GM18511 (cell line): ENCODE results near the gene PLAAT5.

Experiments
- ATAC-seq: cut with Tn5 transposase; IDR thresholded peaks from one replicate; pipeline ENCODE4 v1.9.1; 2021; ENCODE audit warnings: mild to moderate bottlenecking, moderate library complexity; ENCODE audit not compliant: unreplicated experiment

The PLAAT5 gene

GRCh38 chr11:63516109-63516508, 25.1 kb upstream of the PLAAT5 start:
- no peak for ATAC-seq

DNA sequence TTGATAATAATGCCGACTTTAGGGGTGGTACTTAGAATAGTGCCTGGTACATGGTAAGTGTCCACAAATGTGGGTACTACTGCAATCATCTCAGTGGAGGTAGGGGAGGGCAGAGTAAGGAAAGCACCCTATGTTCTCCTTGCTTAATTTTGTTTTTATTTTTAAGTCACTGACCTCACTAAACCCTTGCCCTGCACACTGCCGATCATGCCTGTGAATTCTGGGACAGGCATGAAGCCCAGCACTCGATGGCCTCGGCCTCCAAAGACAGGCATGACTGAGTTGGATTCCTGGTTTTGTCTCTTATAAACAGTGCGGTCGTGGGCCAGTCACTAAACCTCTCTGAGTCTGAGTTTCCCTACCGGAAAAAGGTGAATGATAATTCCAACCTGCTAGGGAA, 21.8 kb upstream of the PLAAT5 start:
- no peak for ATAC-seq

GRCh38 chr11:63511048-63511748, 20.2 kb upstream of the PLAAT5 start:
- no peak for ATAC-seq

GRCh38 chr11:63510360-63511047, 19.5 kb upstream of the PLAAT5 start:
- no peak for ATAC-seq

GRCh38 chr11:63508745-63509144, 17.8 kb upstream of the PLAAT5 start:
- ATAC-seq, result no peak

DNA sequence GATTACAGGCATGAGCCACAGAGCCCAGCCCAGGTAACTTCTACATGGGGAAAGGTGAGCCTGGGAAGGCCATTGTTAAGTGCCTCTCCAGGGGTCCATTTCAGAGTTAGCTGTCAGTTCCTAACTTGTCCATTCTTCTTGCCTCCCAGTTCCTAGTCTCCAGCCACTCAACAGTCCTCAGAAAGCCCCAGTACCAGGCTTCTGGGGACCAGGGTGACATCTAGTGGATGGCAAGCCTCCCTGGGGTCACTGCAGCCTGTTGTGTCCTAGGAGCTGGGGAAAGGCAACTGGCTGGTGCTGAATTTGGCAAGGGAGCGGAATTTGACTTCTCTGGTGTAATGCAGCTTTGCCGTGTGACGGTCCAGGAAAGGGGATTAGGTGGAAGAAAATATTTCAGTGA, 17.0 kb upstream of the PLAAT5 start:
- no peak for ATAC-seq

GRCh38 chr11:63507511-63507910, 16.5 kb upstream of the PLAAT5 start:
- no peak for ATAC-seq

DNA sequence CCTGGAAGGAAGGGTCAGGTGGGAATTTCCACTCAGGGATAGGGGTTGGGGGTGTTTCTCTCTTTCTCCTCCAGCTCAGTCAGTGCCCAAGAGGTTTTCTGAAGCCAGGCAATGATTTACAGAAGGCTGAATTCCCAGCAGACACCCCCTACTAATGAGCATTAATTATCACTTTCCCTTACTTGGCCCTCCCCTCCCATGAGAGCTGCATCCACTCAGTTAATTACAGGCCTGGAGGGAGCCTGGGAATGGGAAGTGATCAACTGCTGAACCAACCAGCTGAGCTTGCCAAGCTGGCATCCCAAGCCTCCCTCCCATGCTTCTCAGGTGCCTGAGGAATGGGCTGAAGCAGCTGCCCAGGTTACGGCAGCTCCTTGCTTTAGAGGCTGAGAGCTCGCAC, 15.9 kb upstream of the PLAAT5 start:
- ATAC-seq, result no peak

DNA sequence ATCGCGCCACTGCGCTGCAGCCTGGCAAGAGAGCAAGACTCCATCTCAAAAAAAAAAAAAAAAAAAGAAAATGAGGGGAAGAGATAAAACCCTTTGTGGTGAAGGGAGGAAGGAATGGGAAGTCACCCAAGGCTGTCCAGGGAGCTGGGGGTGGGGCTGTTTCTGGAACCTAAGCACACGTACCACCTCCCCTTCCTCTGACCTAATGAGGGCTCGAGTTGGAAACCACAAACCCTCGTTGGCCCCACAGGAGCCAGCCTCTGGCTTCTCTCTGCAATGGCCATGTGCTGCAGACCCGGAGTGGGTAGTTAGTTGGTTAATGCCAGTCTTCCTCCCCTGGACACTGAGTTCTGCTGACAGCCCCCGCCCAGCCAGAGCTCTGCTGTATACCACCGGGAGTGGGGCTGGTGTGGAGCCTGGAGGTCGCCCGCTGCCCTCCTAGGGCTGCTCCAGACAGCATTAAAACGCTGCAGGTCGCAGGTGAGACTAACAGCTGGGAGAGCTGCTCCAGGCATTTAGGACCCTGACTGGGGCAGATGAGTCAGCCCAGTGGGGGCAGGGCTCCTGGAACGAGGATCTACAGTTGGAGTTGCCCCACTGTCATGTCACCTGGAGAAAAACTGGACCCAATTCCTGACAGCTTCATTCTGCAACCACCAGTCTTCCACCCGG, 15.0 kb upstream of the PLAAT5 start, which contains the start of gene LGALS12:
TSS of gene LGALS12 (plus strand) at position 228 of the 672 bp plus-strand sequence. CDS start at position 603, 375 bp downstream.
- no peak for ATAC-seq

- ATAC-seq, result no peak
Measured at GRCh38 chr11:63504933-63505586, 14.1 kb upstream of the PLAAT5 start.

- no peak for ATAC-seq
Measured at GRCh38 chr11:63504054-63504453, 13.1 kb upstream of the PLAAT5 start.

- ATAC-seq, result no peak
Measured at GRCh38 chr11:63503492-63503891, 12.5 kb upstream of the PLAAT5 start.

DNA sequence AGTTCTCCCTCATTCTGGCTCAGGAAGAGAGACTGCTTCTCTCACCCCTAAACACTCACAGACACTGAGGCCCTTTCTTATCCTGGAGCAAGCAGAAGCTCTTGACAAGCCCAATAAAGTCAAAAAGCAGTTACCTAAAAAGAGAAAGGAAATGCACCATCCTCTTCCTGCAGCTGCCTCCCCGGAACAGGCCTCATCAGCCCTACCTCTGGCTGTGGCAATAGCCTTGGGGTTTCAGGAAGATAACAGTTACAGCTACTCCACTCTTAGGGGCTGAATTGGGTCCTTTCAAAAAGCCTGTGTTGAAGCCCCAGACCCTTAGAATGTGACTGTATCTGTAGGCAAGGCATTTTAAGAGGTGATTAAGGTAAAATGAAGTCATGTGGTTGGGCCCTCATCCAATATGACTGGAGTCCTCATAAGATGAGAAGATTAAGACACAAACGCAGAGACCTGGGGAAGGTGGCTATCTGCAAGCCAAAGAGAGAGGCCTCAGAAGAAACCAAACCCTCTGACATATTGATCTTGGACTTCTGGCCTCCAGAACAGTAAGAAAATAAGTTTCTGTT, 11.4 kb upstream of the PLAAT5 start:
- no peak for ATAC-seq

GRCh38 chr11:63501236-63501635, 10.3 kb upstream of the PLAAT5 start:
- ATAC-seq, result no peak

DNA sequence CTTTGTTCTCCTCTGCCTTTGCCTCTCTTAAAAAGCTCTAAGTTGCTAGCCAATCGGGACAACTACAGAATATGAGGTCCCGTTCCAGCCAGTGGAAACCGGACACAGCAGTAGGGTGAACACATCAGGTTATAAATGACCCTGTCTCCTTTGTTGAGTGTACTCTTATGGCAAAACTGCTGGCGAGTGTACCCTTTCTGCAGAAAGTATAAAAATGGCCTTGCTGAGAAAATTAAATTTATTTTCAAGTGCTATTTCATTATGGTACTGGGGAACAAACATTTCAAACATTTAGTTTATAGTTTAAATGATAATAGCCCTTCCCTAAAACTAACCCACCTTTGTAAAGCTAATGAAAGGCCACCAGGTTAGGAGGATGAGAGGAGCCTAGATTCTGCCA, 8.9 kb upstream of the PLAAT5 start:
- ATAC-seq, result no peak

DNA sequence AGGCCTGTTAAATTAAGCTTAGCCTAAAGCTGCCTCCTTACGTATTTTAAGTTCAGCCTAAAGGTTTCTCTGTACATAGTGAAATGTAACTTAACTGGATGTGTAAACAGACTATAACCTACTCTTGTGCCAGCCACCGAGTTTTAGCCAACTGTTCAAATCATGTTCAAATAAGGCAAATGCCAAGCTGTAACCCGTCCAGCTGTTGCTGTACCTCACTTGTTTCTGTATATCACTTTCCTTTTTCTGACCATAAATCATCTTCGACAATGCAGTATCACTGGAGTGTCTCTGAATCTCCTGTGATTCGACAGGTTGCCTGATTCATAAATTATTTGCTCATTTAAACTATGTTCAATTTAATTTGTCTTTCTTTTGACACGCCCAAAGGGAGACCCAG, 4.0 kb upstream of the PLAAT5 start:
- no peak for ATAC-seq

DNA sequence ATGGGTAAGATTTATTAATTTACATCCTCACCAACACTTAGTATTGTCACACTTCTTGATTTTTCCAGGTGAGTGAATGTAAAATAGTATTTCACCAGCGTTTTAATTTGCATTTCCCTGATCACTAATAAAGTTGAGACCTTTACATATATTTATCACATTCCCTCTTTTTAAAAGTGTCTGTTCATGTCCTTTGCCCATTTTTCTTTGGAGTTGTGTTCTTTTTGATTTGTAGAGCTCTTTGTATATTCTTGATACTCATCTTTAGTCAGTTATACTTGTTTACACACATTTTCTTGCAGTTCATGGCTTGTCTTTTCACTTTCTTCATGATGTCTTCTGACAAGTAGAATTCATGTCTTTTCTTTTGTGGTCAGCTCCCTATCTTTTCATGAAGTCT, 2.2 kb upstream of the PLAAT5 start:
- no peak for ATAC-seq

DNA sequence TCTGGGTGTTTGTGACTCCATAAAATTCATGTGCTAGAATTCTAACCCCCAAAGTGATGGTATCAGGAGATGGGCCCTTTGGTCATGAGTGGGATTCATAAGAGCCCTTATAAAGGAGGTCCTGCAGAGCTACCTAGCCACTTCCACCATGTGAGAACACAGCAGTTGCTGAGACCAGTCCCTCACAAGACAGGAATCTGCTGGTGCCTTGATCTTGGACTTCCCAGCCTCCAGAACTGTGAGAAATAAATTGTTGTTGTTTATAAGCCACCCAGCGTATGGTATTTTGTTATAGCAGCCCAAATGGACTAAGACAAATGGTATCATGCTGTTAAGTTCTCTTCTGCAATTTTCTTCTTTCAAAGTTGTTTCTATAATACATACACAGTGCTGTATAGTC, 1.5 kb upstream of the PLAAT5 start:
- no peak for ATAC-seq

DNA sequence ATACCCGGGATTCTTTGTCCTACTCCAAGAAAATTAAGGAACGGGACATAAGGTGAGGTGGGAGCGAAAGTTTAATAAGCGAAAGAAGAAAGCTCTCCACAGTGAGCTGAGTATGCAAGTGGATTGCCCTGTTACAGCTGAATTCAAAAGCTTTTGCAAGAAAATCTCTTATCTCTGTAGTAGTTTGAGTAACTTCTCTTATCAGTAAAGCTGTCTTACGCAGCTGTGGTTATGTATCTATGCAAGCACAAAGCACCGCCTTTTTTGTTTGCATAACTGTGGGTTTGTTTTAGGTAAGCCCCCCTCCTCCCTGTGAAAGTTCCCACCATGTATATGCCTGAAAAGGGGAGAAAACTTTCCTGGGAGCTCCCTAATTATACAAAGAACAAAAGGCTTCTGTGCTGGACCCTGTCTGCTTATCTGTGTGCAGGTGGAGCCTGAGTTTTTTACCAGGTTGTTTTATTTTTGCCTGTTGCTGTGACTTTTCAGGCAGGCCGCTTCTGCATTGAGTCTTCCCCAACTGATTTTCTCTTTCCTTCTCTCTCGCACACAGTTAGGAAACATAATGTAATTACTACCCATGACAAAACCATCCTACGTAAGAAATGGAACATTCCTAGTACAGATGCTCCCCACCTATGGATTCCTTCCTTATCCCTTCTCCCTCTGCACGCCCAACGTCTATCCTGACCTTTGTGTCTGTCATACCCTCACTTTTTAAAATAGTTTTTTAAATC, 837 bp upstream of the PLAAT5 start:
- no peak for ATAC-seq

- ATAC-seq, result no peak
Measured at GRCh38 chr11:63491240-63491587, 247 bp upstream of the PLAAT5 start.

DNA sequence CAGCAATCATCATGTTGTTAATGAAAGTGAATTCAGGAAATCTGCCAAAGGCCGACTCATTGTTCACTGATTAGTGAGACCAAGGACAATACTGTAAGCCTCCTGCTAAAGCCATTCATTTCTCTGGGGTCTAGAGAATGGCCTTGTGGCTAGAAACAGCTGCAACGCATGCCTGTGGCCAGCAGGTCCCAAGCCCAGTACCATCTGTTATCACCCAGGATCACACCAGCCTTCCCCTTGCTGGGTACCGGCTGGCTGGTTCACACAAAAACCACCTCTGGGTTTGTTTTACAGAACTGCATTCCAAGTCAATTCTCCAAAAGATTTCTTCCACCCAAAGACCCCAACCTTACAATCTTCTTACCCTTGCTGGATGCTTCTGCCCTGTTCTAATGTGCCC, 1.1 kb downstream of the PLAAT5 start:
- ATAC-seq, result no peak
